Retina (tissue), 1 donor: ENCODE results near the gene CBR1.

Experiments used
- DNase-seq: peaks from one replicate; pipeline ENCODE4 v3.0.0-alpha.2; 2016

The CBR1 gene

GRCh38 chr21:36069713-36070583 is at the start of gene CBR1:
CBR1 (plus strand) TSS chr21:36070024; CDS start chr21:36070116, 92 bp downstream.
- peak; percentile 94 for DNase-seq

GRCh38 chr21:36021251-36021837 is 48.5 kb upstream of the CBR1 start:
- DNase-seq = no peak

- DNase-seq = no peak
Measured at GRCh38 chr21:36022427-36023091, 47.3 kb upstream of the CBR1 start.

- no peak for DNase-seq
Measured at GRCh38 chr21:36023092-36023480, 46.7 kb upstream of the CBR1 start.

- no peak for DNase-seq
Measured at GRCh38 chr21:36024782-36025181, 45.0 kb upstream of the CBR1 start.

- no peak for DNase-seq
Measured at GRCh38 chr21:36027347-36027746, 42.5 kb upstream of the CBR1 start.

- DNase-seq = peak; percentile 86
Measured at GRCh38 chr21:36028127-36029069, 41.4 kb upstream of the CBR1 start.

- DNase-seq = no peak
Measured at GRCh38 chr21:36029309-36029708, 40.5 kb upstream of the CBR1 start.

- no peak for DNase-seq
Measured at GRCh38 chr21:36030581-36031189, 39.1 kb upstream of the CBR1 start.

- no peak for DNase-seq
Measured at GRCh38 chr21:36032647-36033406, 37.0 kb upstream of the CBR1 start.

GRCh38 chr21:36034211-36034913 is 35.5 kb upstream of the CBR1 start:
- DNase-seq = no peak

- DNase-seq = no peak
Measured at GRCh38 chr21:36035381-36035791, 34.4 kb upstream of the CBR1 start.

- DNase-seq = no peak
Measured at GRCh38 chr21:36038701-36039497, 30.9 kb upstream of the CBR1 start.

- DNase-seq = no peak
Measured at GRCh38 chr21:36039861-36040260, 30.0 kb upstream of the CBR1 start.

- DNase-seq = no peak
Measured at GRCh38 chr21:36040389-36040788, 29.4 kb upstream of the CBR1 start.

- no peak for DNase-seq
Measured at GRCh38 chr21:36041910-36042309, 27.9 kb upstream of the CBR1 start.

- DNase-seq = no peak
Measured at GRCh38 chr21:36044056-36044455, 25.8 kb upstream of the CBR1 start.

- no peak for DNase-seq
Measured at GRCh38 chr21:36045993-36046392, 23.8 kb upstream of the CBR1 start.

GRCh38 chr21:36047139-36047538 is 22.7 kb upstream of the CBR1 start:
- DNase-seq = no peak

GRCh38 chr21:36048357-36048756 is 21.5 kb upstream of the CBR1 start:
- no peak for DNase-seq
